Measurements from ENCODE around the gene NCKAP5.

DNA sequence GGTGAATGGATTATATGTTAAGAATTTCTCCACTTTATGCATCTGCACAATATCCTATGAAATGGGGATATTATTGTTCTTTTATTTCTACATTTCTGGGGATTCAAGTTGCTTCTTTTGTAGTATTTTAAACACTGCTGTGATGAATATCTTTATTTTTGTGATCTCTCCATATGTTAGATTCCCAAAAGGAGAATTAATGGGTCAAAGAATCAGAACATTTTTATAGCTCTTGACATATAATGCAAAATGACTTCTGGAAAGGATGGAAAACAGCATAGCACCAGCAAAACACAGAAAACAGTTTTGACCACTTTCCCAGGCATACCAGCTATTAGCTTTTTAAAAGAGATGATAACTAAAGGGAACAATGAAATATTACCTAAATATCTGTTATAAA lies 135.5 kb downstream of the NCKAP5 start:
- TF ChIP-seq CTCF (IDR thresholded peaks at IDR 0.05) = no peak
- no peak for TF ChIP-seq SMC3 (IDR thresholded peaks at IDR 0.05)
- TF ChIP-seq, protein P1, sequence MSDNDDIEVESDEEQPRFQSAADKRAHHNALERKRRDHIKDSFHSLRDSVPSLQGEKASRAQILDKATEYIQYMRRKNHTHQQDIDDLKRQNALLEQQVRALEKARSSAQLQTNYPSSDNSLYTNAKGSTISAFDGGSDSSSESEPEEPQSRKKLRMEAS (IDR thresholded peaks at IDR 0.05) = no peak
- TF ChIP-seq NFE2L2 (conservative IDR thresholded peaks at IDR 0.05; ENCODE audit: low read length) = no peak
- TF ChIP-seq USF2 (IDR thresholded peaks at IDR 0.05) = no peak

Data from A549 (cell line).